Neural progenitor cell (in vitro differentiated cells): ENCODE data around the gene ZNF616. TPM values are rescaled to one million over a fixed set of nuclear protein-coding genes. Genes with fewer than 3 reads are reported as not detected.
"Not testable (repeated sequence)": the region's sequence is repeated elsewhere in the genome, so short reads cannot be mapped to it uniquely, and the experiment has no call there.

Experiments used
- DNase-seq: peaks from one replicate; pipeline ENCODE4 v3.0.0-alpha.2; 2016; ENCODE audit warnings: low spot score
- H2AFZ ChIP-seq: fragments of 200-600 bp; sonication (generic); replicated peaks from 2 replicates; pipeline ENCODE4 v1.6.1; 2016; ENCODE audit warnings: antibody characterized with exemption
- H3F3A ChIP-seq: fragments of 200-600 bp; sonication (generic); 2 replicates; pipeline ENCODE4 v1.6.1; 2016; ENCODE audit warnings: antibody characterized with exemption, low read depth
- H3K27ac ChIP-seq: fragments of 200-600 bp; sonication (generic); 2 replicates; pipeline ENCODE4 v1.5.1; 2016; ENCODE audit warnings: mild to moderate bottlenecking
- H3K27me3 ChIP-seq: fragments of 200-600 bp; sonication (generic); 2 replicates; pipeline ENCODE4 v1.6.1; 2016; ENCODE audit warnings: mild to moderate bottlenecking, moderate library complexity
- H3K36me3 ChIP-seq: fragments of 200-600 bp; sonication (generic); 2 replicates; pipeline ENCODE4 v1.5.1; 2016
- H3K4me1 ChIP-seq: fragments of 200-600 bp; sonication (generic); 2 replicates; pipeline ENCODE4 v1.6.1; 2016; ENCODE audit warnings: mixed run types
- H3K4me2 ChIP-seq: fragments of 200-600 bp; sonication (generic); 2 replicates; pipeline ENCODE4 v1.6.1; 2016
- H3K4me3 ChIP-seq: fragments of 200-600 bp; sonication (generic); 2 replicates; pipeline ENCODE4 v1.5.1; 2016
- H3K79me2 ChIP-seq: fragments of 200-600 bp; sonication (generic); 2 replicates; pipeline ENCODE4 v1.6.1; 2016; ENCODE audit warnings: low read depth
- H3K9ac ChIP-seq: fragments of 200-600 bp; sonication (generic); 2 replicates; pipeline ENCODE4 v1.6.1; 2016
- H3K9me3 ChIP-seq: fragments of 200-600 bp; sonication (generic); 2 replicates; pipeline ENCODE4 v1.5.1; 2016; ENCODE audit warnings: low read depth
- H4K20me1 ChIP-seq: fragments of 200-600 bp; sonication (generic); 2 replicates; pipeline ENCODE4 v1.6.1; 2016; ENCODE audit warnings: low read depth
- H3K27ac Mint-ChIP-seq: 3 replicates; pipeline ENCODE4 v1.8.0; 2021; ENCODE audit warnings: mixed read lengths
- H3K27me3 Mint-ChIP-seq: 2 replicates; pipeline ENCODE4 v1.8.0; 2022; ENCODE audit warnings: low read depth, mild to moderate bottlenecking, inconsistent platforms, moderate library complexity, mixed read lengths; ENCODE audit not compliant: insufficient read depth
- H3K36me3 Mint-ChIP-seq: 3 replicates; pipeline ENCODE4 v1.8.0; 2021; ENCODE audit warnings: mixed read lengths
- H3K4me1 Mint-ChIP-seq: 3 replicates; pipeline ENCODE4 v1.8.0; 2021; ENCODE audit warnings: mixed read lengths
- H3K4me3 Mint-ChIP-seq: 3 replicates; pipeline ENCODE4 v1.8.0; 2021; ENCODE audit warnings: mild to moderate bottlenecking, moderate library complexity, mixed read lengths
- H3K9me3 Mint-ChIP-seq: 3 replicates; pipeline ENCODE4 v1.8.0; 2020; ENCODE audit warnings: mixed read lengths
- EZH2 ChIP-seq: fragments of 200-600 bp; sonication (generic); IDR thresholded peaks from 2 replicates; pipeline ENCODE4 v1.6.1; 2017; ENCODE audit warnings: antibody characterized with exemption, mild to moderate bottlenecking, moderate library complexity
- EZH2phosphoT487 ChIP-seq: fragments of 200-600 bp; sonication (generic); IDR thresholded peaks from 2 replicates; pipeline ENCODE4 v1.6.1; 2017; ENCODE audit warnings: antibody characterized with exemption
- total RNA-seq: library from RNA; depleted of rRNA; stranded (reverse); fragments of >200 nt; gene quantifications from 2 replicates; pipeline ENCODE4 v1.2.3, GENCODE V29; 2015; ENCODE audit warnings: low replicate concordance
- TF ChIP-seq, protein P1 (sequence below): fragments of 200-600 bp; sonication (generic); IDR thresholded peaks from 2 replicates; pipeline ENCODE4 v1.5.1; 2017; ENCODE audit warnings: antibody characterized with exemption, mild to moderate bottlenecking

ZNF616 gene
- total RNA-seq, 1 donor from 2014 or later: 38.4 TPM

- Histone ChIP-seq H3K9ac (no peak overlapping the region), H3K4me3 (no peak overlapping the region), H3K36me3 (no peaks in the 10 kb centered on the region), H3F3A (no peaks in the 10 kb centered on the region), H3K79me2 (no peaks in the 10 kb centered on the region), H2AFZ (no peak overlapping the region), H4K20me1 (no peaks in the 10 kb centered on the region), H3K4me2 (no peak overlapping the region), H3K4me1 (no peaks in the 10 kb centered on the region), H3K9me3 (peaks cover 33% of the 10 kb centered on the region), H3K27me3 (no peaks in the 10 kb centered on the region), H3K27ac (no peak overlapping the region)
- TF ChIP-seq, protein P1, sequence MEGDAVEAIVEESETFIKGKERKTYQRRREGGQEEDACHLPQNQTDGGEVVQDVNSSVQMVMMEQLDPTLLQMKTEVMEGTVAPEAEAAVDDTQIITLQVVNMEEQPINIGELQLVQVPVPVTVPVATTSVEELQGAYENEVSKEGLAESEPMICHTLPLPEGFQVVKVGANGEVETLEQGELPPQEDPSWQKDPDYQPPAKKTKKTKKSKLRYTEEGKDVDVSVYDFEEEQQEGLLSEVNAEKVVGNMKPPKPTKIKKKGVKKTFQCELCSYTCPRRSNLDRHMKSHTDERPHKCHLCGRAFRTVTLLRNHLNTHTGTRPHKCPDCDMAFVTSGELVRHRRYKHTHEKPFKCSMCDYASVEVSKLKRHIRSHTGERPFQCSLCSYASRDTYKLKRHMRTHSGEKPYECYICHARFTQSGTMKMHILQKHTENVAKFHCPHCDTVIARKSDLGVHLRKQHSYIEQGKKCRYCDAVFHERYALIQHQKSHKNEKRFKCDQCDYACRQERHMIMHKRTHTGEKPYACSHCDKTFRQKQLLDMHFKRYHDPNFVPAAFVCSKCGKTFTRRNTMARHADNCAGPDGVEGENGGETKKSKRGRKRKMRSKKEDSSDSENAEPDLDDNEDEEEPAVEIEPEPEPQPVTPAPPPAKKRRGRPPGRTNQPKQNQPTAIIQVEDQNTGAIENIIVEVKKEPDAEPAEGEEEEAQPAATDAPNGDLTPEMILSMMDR: no peak
- TF ChIP-seq EZH2: no peak
- peaks cover 50% of the 10 kb centered on the region for H3K9me3 Mint-ChIP-seq
- DNase-seq: no peak
- peaks cover 3% of the 10 kb centered on the region for H3K36me3 Mint-ChIP-seq
- no peaks in the 10 kb centered on the region for H3K4me1 Mint-ChIP-seq
- no peak overlapping the region for H3K27ac Mint-ChIP-seq
- no peaks in the 10 kb centered on the region for H3K27me3 Mint-ChIP-seq
- H3K4me3 Mint-ChIP-seq: no peak overlapping the region
Measured at GRCh38 chr19:52101866-52102562, 37.7 kb downstream of the ZNF616 start.

GRCh38 chr19:52099497-52100138 lies 40.1 kb downstream of the ZNF616 start:
- no peak for DNase-seq
- Histone ChIP-seq H3K4me2 (no peak overlapping the region), H3K9me3 (peaks cover 19% of the 10 kb centered on the region), H4K20me1 (no peaks in the 10 kb centered on the region), H3K27ac (no peak overlapping the region), H3K4me1 (no peaks in the 10 kb centered on the region), H3K36me3 (no peaks in the 10 kb centered on the region), H3F3A (peaks cover 7% of the 10 kb centered on the region), H3K9ac (no peak overlapping the region), H3K27me3 (no peaks in the 10 kb centered on the region), H2AFZ (no peak overlapping the region), H3K4me3 (no peak overlapping the region), H3K79me2 (peaks cover 3% of the 10 kb centered on the region)
- Mint-ChIP-seq H3K36me3 (no peaks in the 10 kb centered on the region), H3K4me1 (peaks cover 4% of the 10 kb centered on the region), H3K4me3 (peak overlapping the region; percentile 21), H3K27me3 (no peaks in the 10 kb centered on the region), H3K27ac (no peak overlapping the region), H3K9me3 (peaks cover 58% of the 10 kb centered on the region)
- no peak for TF ChIP-seq EZH2phosphoT487
- TF ChIP-seq, protein P1: no peak
- no peak for TF ChIP-seq EZH2

DNA sequence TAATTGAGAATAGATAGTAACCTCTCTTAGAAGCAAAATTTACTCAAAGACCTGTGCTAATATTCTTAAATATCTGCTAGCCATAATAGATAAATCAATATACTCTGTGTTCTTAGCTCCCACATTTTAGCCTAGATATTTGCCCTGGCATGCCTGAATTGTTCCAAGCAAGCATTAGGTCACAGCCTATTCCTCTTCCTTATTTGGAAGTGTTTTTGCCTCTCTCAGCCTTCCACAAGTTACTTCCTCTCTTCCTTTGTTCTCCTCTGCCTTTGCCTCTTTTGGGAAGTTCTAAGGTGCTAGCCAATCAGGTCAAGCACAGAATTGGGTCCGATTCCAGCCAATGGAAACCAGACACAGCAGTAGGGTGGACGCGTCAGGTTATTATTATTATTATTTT lies 43.3 kb downstream of the ZNF616 start:
- not testable (repeated sequence) for H3K4me1 ChIP-seq, H3K27ac ChIP-seq, H3K4me2 ChIP-seq, H3K27ac Mint-ChIP-seq, H3K36me3 ChIP-seq, H3K27me3 ChIP-seq, H4K20me1 ChIP-seq, DNase-seq, H3F3A ChIP-seq, H3K9ac ChIP-seq, H3K4me1 Mint-ChIP-seq, H3K27me3 Mint-ChIP-seq, H3K4me3 ChIP-seq, H3K9me3 ChIP-seq
- Mint-ChIP-seq H3K4me3 (peak overlapping the region; percentile 92), H3K36me3 (peaks cover 19% of the 10 kb centered on the region), H3K9me3 (peaks cover 70% of the 10 kb centered on the region)
- H2AFZ ChIP-seq: peak overlapping the region; percentile 89
- H3K79me2 ChIP-seq: peaks cover 30% of the 10 kb centered on the region
